ENCODE data around the gene RXRB. TPM values are rescaled to one million over a fixed set of nuclear protein-coding genes. Genes with fewer than 3 reads are reported as not detected.

RXRB gene
- total and polyA plus RNA-seq, 10 of the 15 experiments (the other 5 are each of a cell fraction or from before 2014, with no cell fraction given), result 0.71 to 35.0 (median 20.4) TPM

GRCh38 chr6:33208091-33208967 lies 7.9 kb upstream of the RXRB start, which contains the start of gene RING1 (continued):
- TF ChIP-seq CTCF (IDR thresholded peaks at IDR 0.05 in 2 of 3, conservative IDR thresholded peaks at IDR 0.05 in 1 of 3; ENCODE audit: control insufficient read depth in 2 of 3, extremely low read depth in 1 of 3, insufficient read depth in 1 of 3, low read depth in 3 of 3, low read length in 3 of 3), result no peak
- no peak for TF ChIP-seq MEF2A (IDR thresholded peaks at IDR 0.05; ENCODE audit: insufficient read depth, low read depth, low read length)
- TF ChIP-seq HCFC1 (IDR thresholded peaks at IDR 0.05; ENCODE audit: low read length), result peak; percentile 58
- TF ChIP-seq NR2F1 (conservative IDR thresholded peaks at IDR 0.05), result peak; percentile 49; the same call in 1 of the 2 replicates
- TF ChIP-seq RELA (IDR thresholded peaks at IDR 0.05; ENCODE audit: borderline replicate concordance, partially characterized antibody), result peak; percentile 16
- TF ChIP-seq EGR1 (IDR thresholded peaks at IDR 0.05; ENCODE audit: borderline replicate concordance in 1 of 2, low read depth in 2 of 2, low read length in 2 of 2), result peak in 1 of 2 experiments; percentile 85; a peak in 2 of 3 replicates
- no peak for TF ChIP-seq ZNF592 (IDR thresholded peaks at IDR 0.05)
- no peak for TF ChIP-seq SREBF2 (IDR thresholded peaks at IDR 0.05; ENCODE audit: low read length)
- TF ChIP-seq SMC3 (IDR thresholded peaks at IDR 0.05; ENCODE audit: borderline replicate concordance, low read length), result no peak
- TF ChIP-seq SRF (IDR thresholded peaks at IDR 0.05; ENCODE audit: low read depth in 2 of 2, low read length in 2 of 2), result 0 out of 4 replicates have a peak, but pooled peaks of 1 of the 2 experiments have one; percentile 17
- no peak for TF ChIP-seq SKIL (IDR thresholded peaks at IDR 0.05; ENCODE audit: low read depth, poor library complexity, severe bottlenecking)
- no peak for TF ChIP-seq KAT2A (conservative IDR thresholded peaks at IDR 0.05; ENCODE audit: control insufficient read depth, low read depth, low read length)
- TF ChIP-seq TCF3 (IDR thresholded peaks at IDR 0.05; ENCODE audit: borderline replicate concordance, insufficient read depth, low read depth, low read length), result peak; percentile 64; the same call in 1 of the 2 replicates
- no peak for TF ChIP-seq GABPA (IDR thresholded peaks at IDR 0.05; ENCODE audit: low read depth)
- no peak for TF ChIP-seq USF1 (IDR thresholded peaks at IDR 0.05; ENCODE audit: borderline replicate concordance, extremely low read length, insufficient read depth, low read depth, low read length)
- no peak for TF ChIP-seq RAD51 (IDR thresholded peaks at IDR 0.05)
- no peak for TF ChIP-seq PAX8 (IDR thresholded peaks at IDR 0.05)
- TF ChIP-seq MTA3 (IDR thresholded peaks at IDR 0.05; ENCODE audit: borderline replicate concordance, low read length), result no peak
- TF ChIP-seq RUNX3 (IDR thresholded peaks at IDR 0.05; ENCODE audit: low read length), result no peak

Data from GM12878 (cell line).